AG08395 (cell line): ENCODE results near the gene ST6GALNAC6.
"Not testable (repeated sequence)": the region's sequence is repeated elsewhere in the genome, so short reads cannot be mapped to it uniquely, and the experiment has no call there.

Source experiments
- DNase-seq: peaks from one replicate; pipeline ENCODE4 v3.0.0; 2012; ENCODE audit warnings: mixed read lengths, low spot score

Gene ST6GALNAC6

DNA sequence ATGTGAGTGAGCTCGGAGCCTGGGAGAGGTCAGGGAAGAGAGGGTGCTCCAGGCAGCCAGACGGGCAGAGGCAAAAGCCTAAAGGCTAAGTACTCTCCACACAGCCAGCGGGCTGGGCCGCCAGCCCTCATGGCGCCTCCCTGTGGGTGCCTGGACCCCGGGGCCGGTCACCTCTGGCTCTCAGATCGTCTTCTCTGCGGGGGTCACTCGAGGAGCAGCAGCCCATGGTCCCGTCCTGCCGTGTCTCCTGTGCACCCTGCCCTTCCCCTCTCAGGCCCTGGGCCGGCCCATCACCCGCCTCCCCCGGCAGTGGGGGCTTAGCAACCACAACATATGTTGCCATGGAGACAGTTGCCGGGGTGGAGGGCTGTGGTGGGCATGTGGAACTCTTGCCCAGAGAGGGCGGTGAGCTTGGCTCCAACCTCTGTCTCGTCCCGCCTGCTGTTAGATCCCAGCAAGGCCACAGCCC, 26.1 kb downstream of the ST6GALNAC6 start:
- no peak for DNase-seq

DNA sequence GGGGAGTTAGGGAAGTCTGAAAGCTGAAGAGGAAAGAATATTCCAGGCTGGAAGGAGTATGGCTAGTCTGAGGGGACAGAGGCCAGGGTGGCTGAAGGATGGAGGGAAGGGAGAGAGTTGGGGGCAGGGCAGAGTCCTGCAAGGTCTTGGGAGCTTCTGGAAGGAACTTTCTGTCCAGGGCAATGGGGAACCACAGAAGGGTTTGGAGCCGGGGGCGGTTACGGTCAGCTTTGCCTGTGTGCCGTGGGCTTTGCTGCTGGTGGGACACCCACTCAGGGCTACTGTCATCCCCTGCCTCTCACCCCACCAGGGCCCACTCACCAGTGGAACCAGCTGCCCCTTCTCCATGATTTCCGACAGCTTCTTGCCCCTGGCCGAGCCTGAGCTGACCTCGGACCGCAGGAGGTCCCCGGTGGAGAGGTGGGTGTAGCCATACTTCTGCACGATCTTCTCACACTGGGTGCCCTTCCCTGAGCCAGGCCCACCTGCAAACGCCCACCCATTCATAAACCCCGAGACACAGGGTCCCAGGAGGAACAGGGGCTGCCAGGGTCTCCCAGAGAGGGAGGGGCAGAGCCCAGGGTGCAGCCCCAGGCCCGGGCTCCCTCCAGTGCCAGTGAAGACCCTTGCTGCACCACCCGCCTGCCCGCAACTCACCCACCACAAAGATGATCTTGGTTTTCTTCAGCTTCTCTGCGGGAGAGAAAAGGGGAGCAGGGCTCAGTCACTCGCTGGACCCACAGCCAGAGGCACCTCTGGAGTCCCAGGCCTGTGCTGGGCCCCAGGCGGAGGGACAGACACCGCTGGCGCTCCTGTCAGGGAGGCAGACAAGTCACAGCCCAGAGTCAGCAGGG, 26.8 kb downstream of the ST6GALNAC6 start:
- DNase-seq = no peak

DNA sequence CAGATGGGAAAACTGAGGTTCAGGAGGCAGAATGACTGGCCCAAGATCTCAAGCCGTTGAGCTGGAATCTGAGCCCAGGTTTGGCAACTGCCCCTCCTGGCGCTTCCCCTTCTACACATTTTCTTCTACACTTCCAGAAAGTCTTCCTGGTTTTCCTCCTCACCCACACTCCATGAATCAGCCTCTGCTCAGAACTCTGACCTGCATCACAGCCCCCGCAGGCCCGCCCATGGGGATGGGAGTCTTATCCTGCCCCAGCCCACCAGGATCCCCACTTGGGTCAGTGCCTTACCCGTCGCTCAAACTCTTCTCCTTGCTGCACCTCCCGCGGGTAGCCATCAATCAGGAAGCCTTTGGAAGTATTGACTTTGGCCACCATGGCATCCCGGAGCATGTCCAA, 27.9 kb downstream of the ST6GALNAC6 start:
- DNase-seq = no peak

DNA sequence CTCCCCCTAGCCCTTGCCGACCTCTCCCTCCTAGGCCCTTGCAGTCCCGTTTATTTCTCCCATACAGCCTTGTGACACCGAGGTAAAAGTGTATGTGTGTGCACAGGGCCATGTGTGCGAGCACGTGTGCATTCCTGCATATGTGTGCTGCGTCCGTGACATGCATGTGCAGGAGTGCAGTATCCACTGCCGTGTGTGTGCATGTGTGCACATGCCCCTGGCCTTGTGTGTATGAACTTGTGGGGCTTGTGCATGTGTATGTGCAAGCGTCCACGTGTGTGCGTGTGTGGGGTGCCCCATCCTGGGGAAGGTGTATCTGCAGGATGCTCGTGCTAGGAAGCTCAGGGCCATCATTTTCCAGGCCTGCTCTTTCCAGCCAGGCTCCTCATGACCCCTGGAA, 28.5 kb downstream of the ST6GALNAC6 start:
- DNase-seq = no peak

DNA sequence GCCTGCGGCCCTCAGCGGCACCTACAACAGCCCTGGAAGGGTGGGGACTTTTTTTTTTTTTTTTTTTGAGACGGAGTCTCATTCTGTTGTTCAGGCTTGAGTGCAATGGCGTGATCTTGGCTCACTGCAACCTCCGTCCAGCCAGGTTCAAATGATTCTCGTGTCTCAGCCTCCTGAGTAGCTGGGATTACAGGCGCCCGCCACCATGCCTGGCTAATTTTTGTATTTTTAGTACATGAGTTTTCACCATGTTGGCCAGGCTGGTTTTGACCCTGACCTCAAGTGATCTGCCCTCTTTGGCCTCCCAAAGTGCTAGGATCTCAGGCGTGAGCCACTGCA, 29.3 kb downstream of the ST6GALNAC6 start:
- not testable (repeated sequence) for DNase-seq

DNA sequence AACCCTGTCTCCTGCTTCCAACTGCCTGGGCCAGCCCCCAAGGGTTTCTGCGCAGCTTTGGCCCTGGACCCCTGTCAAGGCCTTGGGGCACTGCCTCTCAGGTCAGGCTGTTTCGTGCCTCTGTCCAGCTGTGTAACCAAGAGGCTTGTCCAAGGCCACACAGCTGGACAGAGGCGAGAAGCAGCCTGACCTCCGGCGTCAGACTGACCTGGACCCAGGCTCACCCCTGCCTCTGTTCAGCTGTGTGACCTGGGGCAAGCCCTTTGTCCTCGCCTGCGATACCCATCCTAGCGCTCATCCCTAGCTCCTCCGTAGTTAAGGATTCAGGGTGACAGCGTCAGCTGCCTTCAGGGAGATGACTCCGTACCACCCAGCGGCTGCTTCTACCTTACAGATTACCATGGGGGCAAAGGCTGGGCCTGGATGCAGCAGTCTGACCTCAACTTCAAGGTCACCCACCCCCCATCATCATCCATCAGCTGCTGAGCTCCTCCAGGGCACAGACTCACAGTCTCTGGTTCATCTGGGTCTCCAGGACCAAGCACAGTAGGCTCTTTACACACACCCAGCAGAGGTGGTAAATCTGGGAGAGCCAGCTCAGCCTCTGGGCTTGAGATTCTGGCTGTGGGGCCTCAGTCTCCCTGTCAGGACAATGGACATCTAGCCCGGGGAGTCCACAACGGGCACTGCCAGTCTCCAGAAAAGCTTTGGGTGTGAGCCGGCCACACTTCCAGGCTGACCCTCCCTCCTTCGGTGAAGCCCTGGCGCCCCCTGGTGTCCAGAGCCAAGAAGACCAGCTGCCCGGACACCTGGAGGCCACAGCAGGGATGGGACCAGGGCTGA, 29.9 kb downstream of the ST6GALNAC6 start:
- peak; percentile 93 for DNase-seq

DNA sequence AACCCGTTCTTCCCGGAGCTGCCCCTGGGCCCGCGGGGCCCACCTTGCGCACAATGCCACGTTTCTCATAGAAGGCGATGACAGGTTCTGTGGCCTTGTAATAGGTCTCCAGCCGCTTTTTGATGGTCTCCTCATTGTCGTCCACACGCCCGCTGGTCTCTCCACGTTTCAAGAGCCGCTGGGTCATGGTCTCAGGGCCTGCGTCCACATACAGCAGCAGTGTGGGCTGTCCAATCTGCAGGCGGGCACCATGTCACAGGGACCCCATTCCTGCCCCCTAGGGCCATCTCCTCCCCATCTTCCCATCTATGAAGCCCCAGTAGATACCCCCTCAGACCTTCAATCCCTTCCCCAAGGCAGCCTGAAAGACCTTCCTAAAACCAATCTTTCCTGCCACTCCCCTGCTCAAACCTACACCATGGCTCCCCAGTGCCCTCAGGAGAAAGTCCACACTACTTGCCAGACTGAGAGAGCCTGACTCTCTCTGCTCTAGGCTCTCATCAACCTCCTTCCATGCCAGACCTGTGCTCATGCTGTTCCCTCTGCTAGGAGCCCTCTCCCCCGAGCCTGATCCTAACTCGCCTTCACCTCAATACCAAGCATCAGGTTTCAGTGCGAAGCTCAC, 31.0 kb downstream of the ST6GALNAC6 start:
- DNase-seq = no peak

DNA sequence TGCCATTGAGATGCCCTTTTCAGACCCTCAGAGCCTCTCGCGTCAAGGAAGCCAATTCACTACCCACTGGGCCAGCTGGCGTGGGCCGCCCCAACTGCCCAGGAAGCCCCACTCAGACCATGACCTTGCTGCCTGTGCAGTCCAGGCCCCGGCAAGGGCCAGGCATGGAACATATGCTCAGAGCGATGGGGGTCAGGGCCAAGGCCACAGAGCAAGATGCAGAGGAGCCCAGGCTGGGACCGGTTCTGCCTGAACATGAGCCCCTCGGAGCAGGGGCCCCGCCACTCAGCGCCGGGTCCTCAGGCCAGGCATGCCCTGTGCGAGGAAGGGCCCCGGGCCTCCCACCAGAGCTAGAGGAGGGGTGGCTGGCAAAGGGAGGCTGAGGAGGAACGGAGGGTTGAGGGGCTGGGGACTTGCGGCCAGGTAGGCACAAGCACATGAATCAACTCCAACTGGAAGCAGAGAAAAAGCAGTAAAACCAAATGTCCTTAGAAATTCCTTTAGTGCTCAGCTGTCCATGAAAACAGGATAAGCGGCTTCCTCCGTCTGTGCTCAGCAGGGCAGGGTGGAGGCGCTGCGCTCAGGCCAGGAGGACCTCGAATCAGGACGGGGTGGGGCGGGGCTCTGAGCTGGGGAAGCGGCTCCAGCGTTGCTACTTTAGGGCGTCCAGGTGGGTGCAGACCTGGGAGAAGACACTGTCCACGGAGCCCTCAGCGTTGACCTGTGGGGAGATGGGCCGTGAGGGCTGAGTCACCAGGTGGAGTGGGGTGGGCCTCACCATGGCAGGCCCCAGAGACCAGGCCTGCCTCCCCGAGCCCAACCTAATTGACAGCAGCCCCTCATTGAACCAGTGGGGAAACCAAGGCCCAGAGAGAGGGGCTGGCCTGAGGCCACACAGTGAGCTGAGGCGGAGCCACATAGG, 31.8 kb downstream of the ST6GALNAC6 start:
- DNase-seq = no peak

DNA sequence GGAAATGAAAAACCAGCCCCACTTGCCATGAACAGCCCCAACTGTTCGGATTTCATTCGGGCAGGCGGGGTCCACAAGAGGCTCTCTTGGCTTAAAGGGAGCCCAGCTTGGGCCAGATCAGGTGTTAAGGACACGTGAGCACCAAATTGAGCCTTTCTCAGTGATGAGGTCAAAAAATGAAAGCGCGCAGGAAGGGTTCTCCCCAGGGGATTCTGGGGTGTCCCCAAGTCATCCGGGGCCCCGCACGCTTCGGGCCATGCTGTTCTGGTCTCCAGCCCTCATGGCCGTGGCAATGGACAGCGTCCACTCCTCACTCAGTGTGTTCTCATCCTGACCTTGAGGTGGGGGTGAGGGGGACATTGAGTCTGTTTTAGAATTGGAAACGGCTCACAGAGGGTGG, 32.9 kb downstream of the ST6GALNAC6 start:
- DNase-seq = no peak

DNA sequence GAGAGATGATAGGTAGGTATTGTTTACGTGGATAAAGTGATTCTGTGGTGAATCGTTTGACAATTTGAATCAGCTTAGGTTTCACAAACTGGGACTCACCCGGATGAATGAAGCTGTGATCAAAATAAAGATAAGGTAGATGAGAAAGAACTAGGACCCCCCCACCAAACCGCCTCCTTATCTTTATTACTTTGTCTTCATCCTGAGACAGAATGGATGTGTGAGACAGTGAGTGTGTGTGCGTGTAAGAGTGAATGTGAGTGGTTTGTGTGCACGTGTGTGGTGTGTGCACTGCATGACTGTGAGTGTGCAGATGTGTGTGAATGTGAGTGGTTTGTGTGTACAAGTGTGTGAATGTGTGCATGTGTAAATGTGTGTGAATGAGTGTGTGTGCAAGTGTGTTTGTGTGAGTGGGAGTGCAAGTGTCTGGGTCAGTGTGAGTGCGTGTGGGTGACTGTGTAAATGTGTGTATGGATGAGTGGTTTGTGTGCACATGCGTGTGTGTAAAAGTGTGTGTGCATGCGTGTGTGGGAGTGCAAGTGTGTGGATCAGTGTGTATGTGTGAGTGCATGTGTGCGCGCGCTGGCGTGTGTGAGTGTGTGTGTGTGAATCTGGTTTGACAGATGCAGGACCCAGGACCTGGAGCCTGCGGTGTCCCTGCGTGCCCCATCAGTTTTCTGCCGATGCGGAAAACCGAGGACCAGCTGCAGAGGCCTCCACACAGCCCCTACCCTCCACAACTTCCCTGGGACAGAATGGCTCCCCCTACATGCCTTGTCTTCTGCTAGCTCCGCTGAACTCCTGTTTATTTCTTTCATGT, 33.5 kb downstream of the ST6GALNAC6 start:
- no peak for DNase-seq

DNA sequence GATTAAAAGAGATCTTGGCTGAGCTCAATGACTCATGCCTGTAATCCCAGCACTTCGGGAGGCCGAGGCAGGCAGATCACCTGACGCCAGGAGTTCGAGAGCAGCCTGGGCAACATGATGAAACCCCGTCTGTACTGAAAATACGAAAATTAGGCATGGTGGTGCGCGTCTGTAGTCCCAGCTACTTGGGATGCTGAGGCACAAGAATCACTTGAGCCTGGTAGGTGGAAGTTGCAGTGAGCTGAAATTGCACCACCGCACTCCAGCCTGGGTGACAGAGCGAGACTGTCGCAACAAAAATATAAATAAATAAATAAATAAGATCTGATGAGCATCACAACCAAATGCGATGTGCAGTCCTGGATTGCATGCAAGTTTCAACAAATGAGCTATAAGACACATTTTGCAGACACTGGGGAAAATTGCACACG, 36.2 kb downstream of the ST6GALNAC6 start:
- no peak for DNase-seq

DNA sequence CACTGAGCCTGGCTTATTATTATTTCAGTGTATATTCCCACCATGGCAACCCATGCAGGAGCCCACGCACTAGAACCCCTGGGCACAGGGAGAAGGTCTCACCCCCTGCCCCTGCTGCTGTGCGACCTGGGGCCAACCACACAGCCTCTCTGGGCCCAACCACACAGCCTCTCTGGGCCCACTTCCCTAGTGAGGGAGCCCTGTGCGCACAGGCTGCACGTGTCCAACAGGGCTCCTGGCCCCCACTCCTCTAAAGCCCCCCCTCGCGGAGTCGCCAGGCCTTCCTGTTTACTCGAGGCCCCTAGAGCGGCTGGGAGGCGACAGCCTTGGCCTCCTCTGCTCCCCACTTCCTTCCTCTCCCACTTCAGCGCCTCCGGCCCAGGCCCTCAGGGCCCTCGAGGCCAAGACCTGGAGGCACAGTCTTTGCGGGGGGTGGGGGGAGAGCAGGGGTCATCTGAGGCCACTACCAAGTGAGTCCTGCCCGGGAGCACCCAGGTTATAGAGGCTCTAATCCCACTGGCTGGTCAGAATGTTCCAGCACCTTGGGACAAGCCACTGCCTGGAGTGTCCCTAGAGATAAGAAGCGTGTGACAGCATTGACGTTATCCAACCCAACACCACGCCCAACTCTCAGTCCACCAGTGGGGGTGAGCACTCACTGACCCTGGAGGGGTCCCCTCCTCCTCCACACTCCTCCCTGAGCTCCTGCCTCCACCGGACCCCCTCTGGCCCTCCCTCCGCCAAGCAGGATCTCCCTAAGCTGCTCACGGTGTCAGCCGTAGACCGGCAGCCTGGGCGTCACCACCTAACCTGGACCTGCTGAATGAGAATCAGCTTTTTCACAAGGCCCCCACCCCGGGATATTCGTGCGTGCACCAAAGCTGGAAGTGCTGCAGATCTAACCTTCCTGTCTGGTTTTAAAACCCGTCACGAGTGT, 37.1 kb downstream of the ST6GALNAC6 start:
- DNase-seq = no peak

DNA sequence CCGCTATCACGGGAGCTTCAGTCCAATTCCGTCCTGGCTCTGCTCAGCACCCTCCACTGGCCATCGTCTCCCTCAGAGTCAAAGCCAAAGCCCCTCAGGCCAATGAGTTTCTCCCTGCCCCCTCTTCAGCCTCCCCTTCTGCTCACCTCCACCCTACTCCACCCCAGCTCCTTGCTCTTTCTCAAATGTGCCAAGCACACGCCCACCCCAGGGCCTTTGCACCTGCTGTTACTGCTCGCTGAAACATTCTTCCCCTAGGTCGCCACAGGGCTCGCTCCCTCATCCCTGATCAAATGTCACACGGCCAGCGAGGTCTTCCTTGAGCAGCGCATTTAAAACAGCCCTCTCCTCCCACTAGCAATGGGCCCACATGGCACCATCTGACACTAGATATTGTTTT, 38.6 kb downstream of the ST6GALNAC6 start:
- DNase-seq = no peak

DNA sequence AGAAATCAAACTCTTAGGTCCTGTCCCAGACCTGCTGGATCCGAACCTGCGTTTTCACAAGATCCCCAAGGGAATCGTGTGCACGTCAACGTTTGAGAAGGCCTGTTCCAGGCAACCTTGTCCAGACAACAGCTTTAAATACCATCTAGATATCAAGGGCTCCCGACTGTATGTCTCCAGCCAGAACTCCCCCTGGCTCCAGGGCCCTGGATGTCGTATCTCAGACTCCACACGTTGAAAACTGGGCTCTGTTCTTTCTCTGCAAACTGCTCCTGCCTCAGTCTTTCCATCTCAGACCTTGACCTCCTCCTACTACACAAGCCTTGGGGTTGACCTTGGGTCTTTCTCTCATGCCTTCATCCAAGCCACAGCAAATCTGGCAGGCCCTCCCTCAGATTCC, 39.1 kb downstream of the ST6GALNAC6 start:
- no peak for DNase-seq

DNA sequence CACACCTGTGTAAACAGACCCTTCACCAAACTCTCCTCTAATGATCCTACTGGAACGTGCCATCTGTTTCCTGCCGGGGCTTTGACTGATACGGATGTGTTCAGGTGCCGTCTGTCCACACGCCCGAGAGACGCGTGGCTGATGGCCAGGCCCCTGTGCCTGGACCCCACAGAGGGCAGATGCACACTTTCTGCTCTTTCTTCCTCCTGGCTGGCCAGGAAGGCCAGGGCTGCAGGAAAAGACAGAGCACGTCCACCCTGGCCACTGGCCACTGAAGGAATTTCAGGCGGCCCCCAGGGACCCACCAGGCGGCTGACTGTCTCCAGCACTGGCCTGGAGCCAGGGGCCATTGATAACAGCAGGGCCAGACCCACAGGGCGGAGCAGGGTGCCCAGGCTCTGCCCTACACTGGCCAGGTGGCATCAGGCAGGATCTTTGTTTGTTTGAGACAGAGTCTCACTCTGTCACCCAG, 41.3 kb downstream of the ST6GALNAC6 start:
- DNase-seq = no peak

DNA sequence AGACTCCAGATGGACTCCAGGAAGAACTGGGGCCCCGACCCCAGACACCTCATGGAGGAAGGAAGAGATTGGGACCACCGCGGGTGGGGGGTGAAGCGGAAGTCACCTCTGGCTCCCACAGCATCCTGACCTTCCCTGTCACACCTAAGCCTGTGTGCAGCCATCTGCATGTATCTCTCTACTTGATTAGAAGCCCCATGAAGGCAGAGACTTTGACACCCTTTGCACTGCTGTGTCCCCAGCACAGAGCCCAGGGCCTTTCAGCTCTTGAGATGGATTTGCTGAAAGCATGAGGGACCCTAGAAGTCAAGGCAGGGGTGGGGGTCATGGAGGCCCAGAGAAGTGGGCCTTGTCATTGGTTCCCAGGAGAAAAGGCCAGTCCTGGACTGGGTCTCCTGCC, 42.1 kb downstream of the ST6GALNAC6 start:
- no peak for DNase-seq

DNA sequence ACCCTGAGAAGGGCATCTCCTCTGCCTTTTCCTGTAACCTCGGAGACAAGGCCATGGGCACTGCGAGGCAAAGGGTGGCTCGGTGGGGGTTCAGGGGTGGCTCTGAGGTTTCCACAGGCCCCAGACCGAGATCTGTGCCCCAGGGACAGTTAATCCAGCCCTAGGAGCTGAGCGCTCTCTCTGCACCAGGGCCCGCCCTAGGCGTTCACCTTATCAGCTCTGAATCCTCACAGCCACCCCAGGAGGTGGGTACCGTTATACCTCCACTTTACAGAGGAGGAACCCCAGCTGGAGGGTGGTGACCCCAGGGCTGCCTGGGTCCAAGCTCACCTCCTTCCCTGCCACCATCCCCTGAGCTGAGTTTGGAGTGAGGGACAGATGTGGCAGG, 42.7 kb downstream of the ST6GALNAC6 start:
- DNase-seq = no peak

DNA sequence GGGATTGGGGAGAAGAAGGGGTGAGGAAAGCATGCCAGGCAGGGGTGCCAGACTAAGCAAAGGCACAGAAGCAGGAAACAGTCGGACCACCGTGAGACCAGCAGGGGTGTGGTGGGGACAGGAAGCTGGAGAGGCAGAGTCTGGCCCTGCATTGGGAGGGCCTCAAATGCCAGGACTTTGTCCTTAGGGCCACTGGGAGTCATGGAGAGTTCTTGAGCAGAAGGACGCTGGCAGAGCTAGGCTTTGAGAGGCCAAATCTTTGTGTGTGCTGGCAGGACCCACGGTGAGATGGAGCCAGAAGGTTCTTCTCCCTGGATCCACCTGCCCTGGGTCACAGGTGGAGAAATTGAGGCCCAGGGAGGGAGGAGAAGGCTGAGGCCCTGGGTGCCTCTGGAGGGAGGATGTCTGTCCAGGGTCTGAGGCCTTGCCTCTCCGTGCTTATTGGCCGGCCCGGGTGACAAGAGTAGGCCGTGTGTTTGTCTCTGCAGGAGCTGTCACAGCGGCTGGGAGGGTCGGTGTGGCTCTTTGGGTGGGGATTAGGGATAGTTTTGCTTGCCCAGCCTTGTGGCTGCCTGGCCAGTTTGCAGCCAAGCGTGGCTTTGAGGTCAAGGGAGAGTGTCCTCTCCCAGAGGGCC, 43.2 kb downstream of the ST6GALNAC6 start:
- DNase-seq = no peak

DNA sequence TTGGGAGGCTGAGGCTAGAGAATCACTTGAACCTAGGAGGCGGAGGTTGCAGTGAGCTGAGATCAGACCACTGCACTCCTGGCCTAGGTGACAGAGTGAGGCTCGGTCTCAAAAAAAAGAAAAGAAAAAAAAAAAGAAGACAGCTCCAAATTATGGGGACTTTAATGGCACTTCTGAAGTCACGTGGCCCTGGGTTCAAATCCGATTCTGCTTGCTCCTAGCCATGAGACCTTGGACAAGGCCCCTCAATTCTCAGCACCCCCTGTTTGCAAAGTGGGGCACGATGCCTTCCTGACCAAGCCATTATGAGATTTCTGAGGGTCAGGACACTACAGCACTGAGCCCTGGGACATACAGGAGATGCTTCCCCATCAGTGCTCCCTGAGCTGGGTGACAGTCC, 43.9 kb downstream of the ST6GALNAC6 start:
- no peak for DNase-seq
